ENCODE measurements around the gene IKZF4. TPM values are rescaled to one million over a fixed set of nuclear protein-coding genes. Genes with fewer than 3 reads are reported as not detected.

Gene IKZF4
- 0.16 and 0.25 TPM in 2 replicates for total RNA-seq

DNA sequence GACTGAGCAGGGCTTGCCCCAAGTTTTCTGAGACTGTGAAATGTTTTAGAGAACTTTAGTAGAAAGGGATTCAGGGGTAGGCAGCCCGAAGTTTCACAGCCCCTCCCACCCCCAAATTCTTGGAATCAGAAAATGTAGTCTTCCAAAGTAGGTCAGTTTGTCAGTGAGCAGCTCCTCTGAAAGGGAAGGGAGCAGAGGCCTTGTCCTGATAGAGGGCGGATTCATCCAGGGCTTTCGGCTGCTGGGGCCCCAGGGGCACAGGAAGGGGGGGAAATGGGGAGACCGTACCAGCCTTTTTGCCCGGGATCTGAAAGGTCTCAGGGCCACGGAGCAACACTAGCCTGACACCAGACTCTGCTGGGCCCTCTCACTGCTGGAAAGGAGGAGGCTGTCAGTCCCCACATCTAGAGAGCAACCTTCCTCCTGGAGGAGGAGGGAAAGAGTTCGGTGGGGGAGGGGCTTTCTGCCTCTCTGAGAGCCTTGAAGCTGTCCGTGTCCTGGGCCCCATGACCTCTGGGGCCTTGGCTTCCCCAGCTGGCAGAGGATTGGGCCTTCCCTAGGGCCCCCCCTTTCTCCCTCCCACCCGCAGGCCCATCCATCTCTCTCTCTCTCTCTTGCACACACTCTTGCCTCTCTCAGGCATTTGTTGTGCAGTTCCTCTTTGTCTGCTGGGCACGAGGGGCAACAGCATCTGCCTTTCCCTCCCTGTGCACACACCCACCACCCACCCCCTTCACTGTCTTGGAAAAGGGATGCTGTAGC is at the start of gene IKZF4:
TSS of gene IKZF4 (plus strand) at position 621 of the 762 bp plus-strand sequence. CDS start 451 bp downstream, outside the sequence.

GRCh38 chr12:55973599-55974307 is 47.1 kb upstream of the IKZF4 start, which contains the start of gene RAB5B:
Gene RAB5B, plus strand, starts transcription at chr12:55974078. Its CDS starts 12,883 bp downstream, at chr12:55986961.

DNA sequence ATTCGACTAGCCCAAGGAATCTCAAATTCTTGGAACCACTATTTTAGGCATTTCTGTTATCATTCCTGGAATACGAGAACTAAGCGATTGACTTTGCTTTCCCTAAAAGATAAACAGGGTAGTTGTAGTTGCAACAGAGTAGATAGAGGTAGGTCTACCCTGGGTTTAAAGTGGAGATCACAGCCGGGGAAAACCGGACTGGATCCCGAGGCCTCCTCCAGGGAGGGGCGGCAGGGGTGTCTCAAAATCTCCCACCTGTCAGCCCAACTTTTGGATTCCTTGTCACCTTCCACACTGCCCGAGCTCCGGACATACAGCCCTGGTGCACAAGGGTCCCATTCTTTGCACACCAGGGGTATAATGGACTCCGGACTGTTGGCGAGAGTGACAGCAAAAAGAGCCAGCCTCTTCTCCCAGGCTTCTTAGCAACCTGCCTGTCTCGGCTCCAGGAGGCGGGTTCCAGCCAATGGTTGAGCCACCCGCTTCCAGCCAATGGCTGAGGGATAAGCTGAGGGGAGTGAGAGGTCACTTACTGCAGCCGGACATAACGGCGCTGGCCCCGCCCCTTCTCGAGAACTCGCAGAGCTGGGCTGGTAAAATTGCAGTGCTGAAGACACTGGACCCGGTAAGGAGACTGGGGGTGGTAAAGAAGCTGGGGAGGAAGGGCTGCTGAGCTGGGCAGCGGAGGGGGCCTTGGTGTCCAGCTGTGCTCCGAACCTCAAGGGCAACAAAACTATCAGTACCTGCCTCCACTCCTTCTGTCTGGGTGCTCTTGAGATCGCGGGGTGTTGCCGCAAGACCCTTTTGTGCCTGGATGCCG is 23.9 kb upstream of the IKZF4 start, which contains the start of gene SUOX:
TSS of gene SUOX (plus strand) at position 562 of the 820 bp plus-strand sequence. CDS start 4,946 bp downstream, outside the sequence.

DNA sequence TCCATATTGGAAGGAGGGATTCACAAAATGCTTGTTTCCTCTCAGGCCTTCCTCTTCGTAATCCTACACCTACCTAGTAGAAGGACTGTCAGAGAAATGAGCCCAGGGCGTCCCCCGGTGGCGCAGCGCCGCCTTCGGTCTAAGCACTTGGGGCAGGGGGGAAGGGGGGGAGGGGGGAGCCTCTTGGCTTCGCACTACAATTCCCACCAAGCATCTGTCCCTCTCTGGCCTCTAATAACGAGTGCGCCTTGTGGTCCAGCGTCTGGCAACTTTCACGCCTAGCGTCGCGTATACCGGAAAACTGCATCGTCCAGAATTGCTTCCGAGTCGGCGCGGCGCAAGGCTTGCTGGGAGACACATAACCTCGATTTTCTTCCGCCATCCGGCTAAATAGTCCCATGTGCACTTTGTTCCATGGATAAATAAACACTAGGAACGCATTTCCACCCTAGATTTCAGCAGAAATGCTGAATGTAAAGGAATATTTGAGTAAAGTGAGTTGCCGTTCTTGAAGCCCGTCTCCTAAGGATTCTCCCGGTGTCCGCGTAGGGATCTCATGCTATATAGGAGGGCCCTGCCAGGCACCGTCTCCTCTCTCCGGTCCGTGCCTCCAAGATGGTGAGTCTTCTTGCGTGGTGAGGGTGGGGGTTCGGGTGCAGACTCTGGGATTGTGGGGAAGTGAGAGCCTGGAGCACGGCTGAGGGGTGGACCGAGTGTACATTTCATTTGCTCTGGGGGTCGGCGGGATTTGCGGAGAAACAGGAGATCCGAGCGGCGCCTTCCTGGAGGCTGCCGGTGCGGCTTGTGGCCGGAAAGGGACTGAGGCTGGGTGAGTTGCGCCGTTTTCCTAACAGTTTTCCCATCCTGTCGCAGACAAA is 20.9 kb downstream of the IKZF4 start, which contains the start of gene RPS26:
TSS of gene RPS26 (plus strand) at position 367 of the 878 bp plus-strand sequence. CDS start at position 616, 249 bp downstream.

GRCh38 chr12:56079723-56080555 is 59.1 kb downstream of the IKZF4 start, which contains the start of gene ERBB3:
Gene ERBB3, plus strand, starts transcription at chr12:56080165. Its CDS starts 136 bp downstream, at chr12:56080301.

Other genes starting within 250 kb of the IKZF4 start
- 87.5 and 139 TPM in 2 replicates for gene SARNP, start 203.3 kb upstream of the IKZF4 start, total RNA-seq
- gene ORMDL2, start 203.0 kb upstream of the IKZF4 start, total RNA-seq = 21.0 and 62.7 TPM in 2 replicates
- 40.2 and 54.4 TPM in 2 replicates for gene DNAJC14, start 191.5 kb upstream of the IKZF4 start, total RNA-seq
- gene MMP19, start 178.1 kb upstream of the IKZF4 start, total RNA-seq = 0.49 and 1.4 TPM in 2 replicates
- 27.3 and 33.2 TPM in 2 replicates for gene PYM1, start 93.1 kb upstream of the IKZF4 start, total RNA-seq
- 29.0 and 37.6 TPM in 2 replicates for gene DGKA, start 89.9 kb upstream of the IKZF4 start, total RNA-seq
- 0.38 and 0.81 TPM in 2 replicates for gene PMEL, start 55.0 kb upstream of the IKZF4 start, total RNA-seq
- gene CDK2, start 54.2 kb upstream of the IKZF4 start, total RNA-seq = 27.1 and 35.3 TPM in 2 replicates
- gene RAB5B, start 47.0 kb upstream of the IKZF4 start, total RNA-seq = 30.6 and 52.0 TPM in 2 replicates
- gene SUOX, start 23.8 kb upstream of the IKZF4 start, total RNA-seq = 6.5 and 12.3 TPM in 2 replicates
- 32.6 and 61.2 TPM in 2 replicates for gene RPS26, start 20.9 kb downstream of the IKZF4 start, total RNA-seq
- 0.63 TPM in 1 of 2 replicates, not detected in the other for gene ERBB3, start 59.1 kb downstream of the IKZF4 start, total RNA-seq
- gene PA2G4, start 83.5 kb downstream of the IKZF4 start, total RNA-seq = 114 and 216 TPM in 2 replicates
- gene RPL41, start 95.6 kb downstream of the IKZF4 start, total RNA-seq = 2,621 and 2,969 TPM in 2 replicates
- 4.4 and 6.4 TPM in 2 replicates for gene ZC3H10, start 97.2 kb downstream of the IKZF4 start, total RNA-seq
- gene ESYT1, start 107.2 kb downstream of the IKZF4 start, total RNA-seq = 328 and 362 TPM in 2 replicates
- gene MYL6B, start 131.5 kb downstream of the IKZF4 start, total RNA-seq = 69.4 and 71.4 TPM in 2 replicates
- 3,299 and 3,963 TPM in 2 replicates for gene MYL6, start 137.3 kb downstream of the IKZF4 start, total RNA-seq
- gene SMARCC2, start 168.4 kb downstream of the IKZF4 start, total RNA-seq = 38.0 and 56.8 TPM in 2 replicates
- 68.5 and 138 TPM in 2 replicates for gene RNF41, start 200.9 kb downstream of the IKZF4 start, total RNA-seq
- gene NABP2, start 203.3 kb downstream of the IKZF4 start, total RNA-seq = 24.9 and 27.2 TPM in 2 replicates
- gene SLC39A5, start 209.0 kb downstream of the IKZF4 start, total RNA-seq = 0.38 TPM in 1 of 2 replicates, not detected in the other
- 8.4 and 33.0 TPM in 2 replicates for gene ANKRD52, start 237.3 kb downstream of the IKZF4 start, total RNA-seq
- gene COQ10A, start 245.9 kb downstream of the IKZF4 start, total RNA-seq = 4.5 and 7.7 TPM in 2 replicates

Measured in bladder microvascular endothelial cell (primary cell).